K562 (cell line): Measurements from ENCODE around the gene GPR85. TPM values are rescaled to one million over a fixed set of nuclear protein-coding genes. Genes with fewer than 3 reads are reported as not detected.

ENCODE experiments used
- ATAC-seq: fragments of 200-7000 bp; cut with Tn5 transposase; 3 replicates; pipeline ENCODE4 v1.9.1; 2020; ENCODE audit warnings: moderate library complexity
- BruUV-seq: library from RNA; stranded (reverse); fragments of 400-500 nt; replicated peaks from 2 replicates; lab custom pipeline; 2021; lab: Mats Ljungman, UMichigan
- CTCF ChIA-PET: fragments of 300-600 bp; formaldehyde crosslinking; extraction: SDS; loops from one replicate; lab custom pipeline; 2021; ENCODE audit warnings: low intra/inter-chr PET ratio; lab: Yijun Ruan, JAX
- POLR2A ChIA-PET: fragments of 300-600, 350-650 bp; sonication (Branson Sonifier 250); formaldehyde crosslinking; extraction: SDS; loops from one replicate; lab custom pipeline; 2021; ENCODE audit warnings: antibody characterized with exemption, inconsistent platforms; lab: Yijun Ruan, JAX
- DNase-seq, 4 experiments: peaks; one replicate each; pipeline versions ENCODE4 v3.0.0 to v3.0.0-alpha.2; 2011 to 2018; ENCODE audit warnings: low spot score in 3 of 4, mixed read lengths in 3 of 4; ENCODE audit errors: extremely low read depth in 1 of 4
- FAIRE-seq: peaks from 2 replicates; lab custom pipeline; 2011; peaks lifted over from hg19 to GRCh38; lab: Jason Lieb, UNC
- H2AFZ ChIP-seq: 2 replicates; pipeline ENCODE4 v1.6.0; 2011; ENCODE audit warnings: low read depth, low read length, control low read depth, inconsistent platforms
- H3K27ac ChIP-seq: fragments of 200-600 bp; 3 replicates; pipeline ENCODE4 v1.8.0; 2011; ENCODE audit warnings: low read depth, mild to moderate bottlenecking, control low read depth, inconsistent platforms, low read length, moderate library complexity, mixed read lengths; ENCODE audit errors: extremely low read depth
- H3K27me3 ChIP-seq, 2 experiments: fragments of 300-600 bp in 1 of 2; 2 replicates in 1 of 2; 3 replicates in 1 of 2; pipeline versions ENCODE4 v1.6.0 to v1.8.0; 2011; ENCODE audit warnings: inconsistent platforms in 2 of 2, low read length in 2 of 2, mild to moderate bottlenecking in 1 of 2, mixed read lengths in 1 of 2, moderate library complexity in 1 of 2; ENCODE audit not compliant: control insufficient read depth in 2 of 2, insufficient read depth in 2 of 2
- H3K36me3 ChIP-seq: fragments of 300-600 bp; 3 replicates; pipeline ENCODE4 v1.8.0; 2011; ENCODE audit warnings: mild to moderate bottlenecking, low read length, inconsistent platforms; ENCODE audit not compliant: control insufficient read depth, insufficient read depth
- H3K4me1 ChIP-seq, 2 experiments: fragments of 200-600 bp in 1 of 2; replicated peaks in 1 of 2; 2 replicates in 1 of 2; 3 replicates in 1 of 2; pipeline versions ENCODE4 v1.5.1 to v1.8.0; 2011; ENCODE audit warnings: inconsistent platforms in 2 of 2, low read length in 2 of 2, mild to moderate bottlenecking in 1 of 2, mixed read lengths in 1 of 2, moderate library complexity in 1 of 2; ENCODE audit not compliant: control insufficient read depth in 2 of 2, insufficient read depth in 2 of 2
- H3K4me2 ChIP-seq: 2 replicates; pipeline ENCODE4 v1.6.1; 2011; ENCODE audit warnings: low read length, control low read depth, inconsistent platforms, mixed read lengths; ENCODE audit not compliant: insufficient read depth
- H3K4me3 ChIP-seq: fragments of 200-600 bp; sonication (generic), shearing (Covaris generic); 2 replicates; pipeline ENCODE4 v1.5.1; 2016; ENCODE audit warnings: control low read depth, inconsistent platforms
- H3K79me2 ChIP-seq: fragments of 200-600 bp; 3 replicates; pipeline ENCODE4 v1.8.0; 2011; ENCODE audit warnings: low read length, inconsistent platforms; ENCODE audit not compliant: control insufficient read depth, insufficient read depth
- H3K9ac ChIP-seq, 2 experiments: 2 replicates each; pipeline versions ENCODE4 v1.6.0 to v1.6.1; 2011; ENCODE audit warnings: low read depth in 2 of 2, low read length in 2 of 2, control low read depth in 1 of 2, inconsistent platforms in 1 of 2, mild to moderate bottlenecking in 1 of 2, mixed read lengths in 1 of 2; ENCODE audit not compliant: insufficient read depth in 1 of 2
- H3K9me1 ChIP-seq: one replicate; pipeline ENCODE4 v1.6.0; 2011; ENCODE audit warnings: inconsistent platforms, mild to moderate bottlenecking, low read length, moderate library complexity; ENCODE audit not compliant: control insufficient read depth, insufficient read depth
- H3K9me3 ChIP-seq: replicated peaks from 2 replicates; pipeline ENCODE4 v1.5.1; 2011; ENCODE audit warnings: low read depth, low read length, inconsistent platforms; ENCODE audit not compliant: control insufficient read depth, insufficient read depth
- H4K20me1 ChIP-seq: replicated peaks from 2 replicates; pipeline ENCODE4 v1.6.1; 2011; ENCODE audit warnings: low read length, inconsistent platforms, mixed read lengths; ENCODE audit not compliant: control insufficient read depth, insufficient read depth
- FIP1L1 ChIP-seq: fragments of 200-400 bp; formaldehyde crosslinking; IDR thresholded peaks from 2 replicates; pipeline ENCODE4 v1.6.1; 2018; ENCODE audit warnings: mild to moderate bottlenecking, low read depth, low read length; ENCODE audit not compliant: poor library complexity, severe bottlenecking
- ZNF197 ChIP-seq: fragments of 200-800 bp; sonication (Bioruptor generic); IDR thresholded peaks from 2 replicates; pipeline ENCODE4 v1.6.1; 2016; ENCODE audit warnings: low read depth, missing genetic modification characterization, missing compliant biosample characterization
- ZNF347 ChIP-seq: fragments of 450-650 bp; formaldehyde crosslinking; IDR thresholded peaks from 2 replicates; pipeline ENCODE4 v1.4.0; 2020; ENCODE audit warnings: low read depth, mild to moderate bottlenecking, moderate library complexity
- WGBS: fragments of 100-300 bp; shearing (Covaris generic); methylation state at CpG from one replicate; pipeline ENCODE4 v1.1.6; 2016; ENCODE audit warnings: low coverage, mixed read lengths; ENCODE audit not compliant: insufficient coverage; ENCODE audit errors: missing lambda C conversion rate; 5-methylcytosine and 5-hydroxymethylcytosine counted together
- in situ Hi-C: fragments of 300-500 bp; cut with MboI; formaldehyde crosslinking; loops from 4 replicates; pipeline ENCODE4 v1.15.0; 2018; ENCODE audit warnings: inconsistent platforms, mixed read lengths
- intact Hi-C: fragments of 100-400 bp; cut with micrococcal nuclease; formaldehyde crosslinking; loops from 2 replicates; pipeline ENCODE4 v1.14.2; 2022
- polyA plus RNA-seq, 8 experiments: library from polyadenylated mRNA; depleted of rRNA in 4 of 8; stranded (reverse) in 5 of 8; unstranded in 3 of 8; fragments of >200 nt; fragmentation: Nextera tagmentation in 2 of 8; fragmentation: Illumina TruSeq in 1 of 8; extraction: Ambion mirVana in 2 of 8; extraction: Trizol in 1 of 8; gene quantifications; 2 replicates each; pipeline versions ENCODE4 v1.2.1 to v1.2.3, GENCODE V29; 2011 to 2014; ENCODE audit warnings: inconsistent platforms in 1 of 8, missing spikeins in 1 of 8
- total RNA-seq, 7 experiments: library from RNA; depleted of rRNA in 6 of 7; stranded (reverse); fragments of >200 nt in 6 of 7; fragmentation: Illumina TruSeq in 2 of 7; extraction: Trizol in 2 of 7; gene quantifications; 2 replicates each; pipeline versions ENCODE4 v1.2.1 to v1.2.3, GENCODE V29; 2011 to 2021; ENCODE audit warnings: low replicate concordance in 1 of 7
- TF ChIP-seq, protein P1 (sequence below): fragments of 200-800 bp; sonication (Bioruptor generic); IDR thresholded peaks from 2 replicates; pipeline ENCODE4 v1.6.1; 2017; ENCODE audit warnings: missing genetic modification characterization, missing compliant biosample characterization
- TF ChIP-seq, protein P2 (sequence below): fragments of 200-800 bp; sonication (Bioruptor generic); IDR thresholded peaks from 2 replicates; pipeline ENCODE4 v1.6.1; 2016; ENCODE audit warnings: missing genetic modification characterization, missing compliant biosample characterization
- TF ChIP-seq, protein P3 (sequence below): sonication (generic); formaldehyde crosslinking; IDR thresholded peaks from 2 replicates; pipeline ENCODE4 v1.8.0; 2023; ENCODE audit warnings: mild to moderate bottlenecking, missing genetic modification reagents
- TF ChIP-seq, protein P4 (sequence below): fragments of 450-650 bp; formaldehyde crosslinking; IDR thresholded peaks from 2 replicates; pipeline ENCODE4 v1.4.0; 2022; ENCODE audit warnings: mild to moderate bottlenecking, moderate library complexity

The GPR85 gene
- total and polyA plus RNA-seq, 9 of the 15 experiments (the other 6 are each of a cell fraction or from before 2014, with no cell fraction given) = 2.9 to 18.2 (median 4.0) TPM

DNA sequence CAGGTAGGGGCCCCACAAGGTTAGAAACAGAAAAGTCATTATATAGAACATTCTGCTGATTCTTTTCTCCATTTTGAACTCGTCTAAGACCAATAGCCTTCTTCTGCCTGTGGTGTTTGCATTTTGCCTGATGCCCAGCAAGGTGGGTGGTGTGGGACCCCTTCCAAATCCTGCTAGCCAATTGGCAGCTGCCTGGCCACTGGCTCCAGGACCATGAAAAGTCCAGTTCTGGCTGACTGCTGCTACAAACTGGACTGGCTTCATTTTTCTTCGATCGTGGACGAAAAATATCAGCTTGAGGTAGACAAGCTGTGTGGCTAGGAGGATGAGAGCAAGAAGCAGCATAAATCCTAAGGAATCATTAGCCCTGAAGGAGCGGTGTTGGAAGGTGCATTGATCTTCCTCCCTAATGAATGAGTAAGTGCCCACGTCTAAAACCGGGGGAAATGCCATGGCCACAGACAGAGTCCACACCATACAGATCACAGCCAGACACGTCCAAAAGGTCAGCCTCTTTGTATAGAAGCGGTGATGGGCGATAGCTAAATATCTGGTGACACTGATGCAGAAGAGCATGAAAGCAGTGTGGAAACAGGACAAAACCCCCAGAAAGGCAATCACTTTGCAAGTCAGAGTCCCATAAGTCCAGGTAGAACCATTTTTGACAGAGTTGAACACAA is 2.7 kb downstream of the GPR85 start:
- FAIRE-seq = no peak
- H3K4me1 ChIP-seq = peaks cover 8 to 33% of the 10 kb centered on the region in 2 experiments
- H3K27me3 ChIP-seq = no peaks in the 10 kb centered on the region
- BruUV-seq = no TSS peak
- H3K36me3 ChIP-seq = no peaks in the 10 kb centered on the region
- H3K4me2 ChIP-seq = peak overlapping the region; percentile 29; the same call in 1 of the 2 replicates
- in situ Hi-C loops (no loop called here), intact Hi-C loops (no loop called here)
- CTCF ChIA-PET = no interaction called here
- peak overlapping the region; percentile 80 for H2AFZ ChIP-seq
- H3K27ac ChIP-seq = peak overlapping the region; percentile 19; the same call in 1 of the 3 replicates
- H3K9ac ChIP-seq = peak overlapping the region in 1 of 2 experiments; percentile 38; a peak in 1 of 4 replicates
- H3K9me3 ChIP-seq = no peaks in the 10 kb centered on the region
- no peaks in the 10 kb centered on the region for H4K20me1 ChIP-seq
- H3K9me1 ChIP-seq = no peaks in the 10 kb centered on the region
- TF ChIP-seq FIP1L1 (no peak), ZNF197 (CRISPR knock-in tag) (no peak), ZNF347 (CRISPR knock-in tag) (no peak)
- TF ChIP-seq, protein P1, sequence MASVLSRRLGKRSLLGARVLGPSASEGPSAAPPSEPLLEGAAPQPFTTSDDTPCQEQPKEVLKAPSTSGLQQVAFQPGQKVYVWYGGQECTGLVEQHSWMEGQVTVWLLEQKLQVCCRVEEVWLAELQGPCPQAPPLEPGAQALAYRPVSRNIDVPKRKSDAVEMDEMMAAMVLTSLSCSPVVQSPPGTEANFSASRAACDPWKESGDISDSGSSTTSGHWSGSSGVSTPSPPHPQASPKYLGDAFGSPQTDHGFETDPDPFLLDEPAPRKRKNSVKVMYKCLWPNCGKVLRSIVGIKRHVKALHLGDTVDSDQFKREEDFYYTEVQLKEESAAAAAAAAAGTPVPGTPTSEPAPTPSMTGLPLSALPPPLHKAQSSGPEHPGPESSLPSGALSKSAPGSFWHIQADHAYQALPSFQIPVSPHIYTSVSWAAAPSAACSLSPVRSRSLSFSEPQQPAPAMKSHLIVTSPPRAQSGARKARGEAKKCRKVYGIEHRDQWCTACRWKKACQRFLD (CRISPR knock-in tag) = peak; percentile 51; the same call in 1 of the 2 replicates
- TF ChIP-seq, protein P2, sequence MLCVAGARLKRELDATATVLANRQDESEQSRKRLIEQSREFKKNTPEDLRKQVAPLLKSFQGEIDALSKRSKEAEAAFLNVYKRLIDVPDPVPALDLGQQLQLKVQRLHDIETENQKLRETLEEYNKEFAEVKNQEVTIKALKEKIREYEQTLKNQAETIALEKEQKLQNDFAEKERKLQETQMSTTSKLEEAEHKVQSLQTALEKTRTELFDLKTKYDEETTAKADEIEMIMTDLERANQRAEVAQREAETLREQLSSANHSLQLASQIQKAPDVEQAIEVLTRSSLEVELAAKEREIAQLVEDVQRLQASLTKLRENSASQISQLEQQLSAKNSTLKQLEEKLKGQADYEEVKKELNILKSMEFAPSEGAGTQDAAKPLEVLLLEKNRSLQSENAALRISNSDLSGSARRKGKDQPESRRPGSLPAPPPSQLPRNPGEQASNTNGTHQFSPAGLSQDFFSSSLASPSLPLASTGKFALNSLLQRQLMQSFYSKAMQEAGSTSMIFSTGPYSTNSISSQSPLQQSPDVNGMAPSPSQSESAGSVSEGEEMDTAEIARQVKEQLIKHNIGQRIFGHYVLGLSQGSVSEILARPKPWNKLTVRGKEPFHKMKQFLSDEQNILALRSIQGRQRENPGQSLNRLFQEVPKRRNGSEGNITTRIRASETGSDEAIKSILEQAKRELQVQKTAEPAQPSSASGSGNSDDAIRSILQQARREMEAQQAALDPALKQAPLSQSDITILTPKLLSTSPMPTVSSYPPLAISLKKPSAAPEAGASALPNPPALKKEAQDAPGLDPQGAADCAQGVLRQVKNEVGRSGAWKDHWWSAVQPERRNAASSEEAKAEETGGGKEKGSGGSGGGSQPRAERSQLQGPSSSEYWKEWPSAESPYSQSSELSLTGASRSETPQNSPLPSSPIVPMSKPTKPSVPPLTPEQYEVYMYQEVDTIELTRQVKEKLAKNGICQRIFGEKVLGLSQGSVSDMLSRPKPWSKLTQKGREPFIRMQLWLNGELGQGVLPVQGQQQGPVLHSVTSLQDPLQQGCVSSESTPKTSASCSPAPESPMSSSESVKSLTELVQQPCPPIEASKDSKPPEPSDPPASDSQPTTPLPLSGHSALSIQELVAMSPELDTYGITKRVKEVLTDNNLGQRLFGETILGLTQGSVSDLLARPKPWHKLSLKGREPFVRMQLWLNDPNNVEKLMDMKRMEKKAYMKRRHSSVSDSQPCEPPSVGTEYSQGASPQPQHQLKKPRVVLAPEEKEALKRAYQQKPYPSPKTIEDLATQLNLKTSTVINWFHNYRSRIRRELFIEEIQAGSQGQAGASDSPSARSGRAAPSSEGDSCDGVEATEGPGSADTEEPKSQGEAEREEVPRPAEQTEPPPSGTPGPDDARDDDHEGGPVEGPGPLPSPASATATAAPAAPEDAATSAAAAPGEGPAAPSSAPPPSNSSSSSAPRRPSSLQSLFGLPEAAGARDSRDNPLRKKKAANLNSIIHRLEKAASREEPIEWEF (CRISPR knock-in tag) = no peak
- TF ChIP-seq, protein P3, sequence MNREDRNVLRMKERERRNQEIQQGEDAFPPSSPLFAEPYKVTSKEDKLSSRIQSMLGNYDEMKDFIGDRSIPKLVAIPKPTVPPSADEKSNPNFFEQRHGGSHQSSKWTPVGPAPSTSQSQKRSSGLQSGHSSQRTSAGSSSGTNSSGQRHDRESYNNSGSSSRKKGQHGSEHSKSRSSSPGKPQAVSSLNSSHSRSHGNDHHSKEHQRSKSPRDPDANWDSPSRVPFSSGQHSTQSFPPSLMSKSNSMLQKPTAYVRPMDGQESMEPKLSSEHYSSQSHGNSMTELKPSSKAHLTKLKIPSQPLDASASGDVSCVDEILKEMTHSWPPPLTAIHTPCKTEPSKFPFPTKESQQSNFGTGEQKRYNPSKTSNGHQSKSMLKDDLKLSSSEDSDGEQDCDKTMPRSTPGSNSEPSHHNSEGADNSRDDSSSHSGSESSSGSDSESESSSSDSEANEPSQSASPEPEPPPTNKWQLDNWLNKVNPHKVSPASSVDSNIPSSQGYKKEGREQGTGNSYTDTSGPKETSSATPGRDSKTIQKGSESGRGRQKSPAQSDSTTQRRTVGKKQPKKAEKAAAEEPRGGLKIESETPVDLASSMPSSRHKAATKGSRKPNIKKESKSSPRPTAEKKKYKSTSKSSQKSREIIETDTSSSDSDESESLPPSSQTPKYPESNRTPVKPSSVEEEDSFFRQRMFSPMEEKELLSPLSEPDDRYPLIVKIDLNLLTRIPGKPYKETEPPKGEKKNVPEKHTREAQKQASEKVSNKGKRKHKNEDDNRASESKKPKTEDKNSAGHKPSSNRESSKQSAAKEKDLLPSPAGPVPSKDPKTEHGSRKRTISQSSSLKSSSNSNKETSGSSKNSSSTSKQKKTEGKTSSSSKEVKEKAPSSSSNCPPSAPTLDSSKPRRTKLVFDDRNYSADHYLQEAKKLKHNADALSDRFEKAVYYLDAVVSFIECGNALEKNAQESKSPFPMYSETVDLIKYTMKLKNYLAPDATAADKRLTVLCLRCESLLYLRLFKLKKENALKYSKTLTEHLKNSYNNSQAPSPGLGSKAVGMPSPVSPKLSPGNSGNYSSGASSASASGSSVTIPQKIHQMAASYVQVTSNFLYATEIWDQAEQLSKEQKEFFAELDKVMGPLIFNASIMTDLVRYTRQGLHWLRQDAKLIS (CRISPR knock-in tag) = peak; percentile 31; the same call in 1 of the 2 replicates
- TF ChIP-seq, protein P4, sequence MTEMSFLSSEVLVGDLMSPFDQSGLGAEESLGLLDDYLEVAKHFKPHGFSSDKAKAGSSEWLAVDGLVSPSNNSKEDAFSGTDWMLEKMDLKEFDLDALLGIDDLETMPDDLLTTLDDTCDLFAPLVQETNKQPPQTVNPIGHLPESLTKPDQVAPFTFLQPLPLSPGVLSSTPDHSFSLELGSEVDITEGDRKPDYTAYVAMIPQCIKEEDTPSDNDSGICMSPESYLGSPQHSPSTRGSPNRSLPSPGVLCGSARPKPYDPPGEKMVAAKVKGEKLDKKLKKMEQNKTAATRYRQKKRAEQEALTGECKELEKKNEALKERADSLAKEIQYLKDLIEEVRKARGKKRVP (CRISPR knock-in tag) = no peak
- H3K79me2 ChIP-seq = no peaks in the 10 kb centered on the region
- WGBS = 40% methylated on average over 10 of the region's 10 CpGs
- ATAC-seq = no peak
- POLR2A ChIA-PET = interaction anchor here (1.2 to 1.9 kb wide), 2 partner anchors 14 to 16 kb away, joined by 3 to 4 read pairs; no protein-coding TSS in a partner anchor
- DNase-seq = no peak
- no peak overlapping the region for H3K4me3 ChIP-seq
